Measurements from ENCODE around the gene SYT14. TPM values are rescaled to one million over a fixed set of nuclear protein-coding genes. Genes with fewer than 3 reads are reported as not detected.

Gene SYT14
- polyA plus RNA-seq, 2 of the 4 experiments (the other 2 are of a cell fraction) = 0.01 to 0.06 TPM

GRCh38 chr1:210092366-210092765, 154.3 kb downstream of the SYT14 start:
- no peak overlapping the region for H3K27ac ChIP-seq
- CTCF ChIA-PET = no interaction called here
- WGBS (ENCODE audit: missing lambda C conversion rate) = 42% methylated on average over 3 of the region's 3 CpGs
- FAIRE-seq = no peak
- H3K9me3 ChIP-seq = no peaks in the 10 kb centered on the region
- H3K4me1 ChIP-seq = no peaks in the 10 kb centered on the region
- TF ChIP-seq HEYL (CRISPR knock-in tag; IDR thresholded peaks at IDR 0.05) (no peak), ATOH8 (CRISPR knock-in tag; IDR thresholded peaks at IDR 0.05; ENCODE audit: low read depth) (no peak), CEBPB (IDR thresholded peaks at IDR 0.05) (no peak), FOSL2 (IDR thresholded peaks at IDR 0.05) (no peak), FOSL2 (CRISPR knock-in tag; IDR thresholded peaks at IDR 0.05) (no peak), HES2 (IDR thresholded peaks at IDR 0.05) (no peak), KDM1A (IDR thresholded peaks at IDR 0.05; ENCODE audit: low read depth) (no peak), HOXB13 (CRISPR knock-in tag; IDR thresholded peaks at IDR 0.05; ENCODE audit: low read depth) (no peak), NPAS2 (CRISPR knock-in tag; IDR thresholded peaks at IDR 0.05; ENCODE audit: borderline replicate concordance) (no peak), ZFP36 (IDR thresholded peaks at IDR 0.05; ENCODE audit: borderline replicate concordance, partially characterized antibody) (no peak), EHF (CRISPR knock-in tag; IDR thresholded peaks at IDR 0.05) (no peak), POLR2AphosphoS2 (conservative IDR thresholded peaks at IDR 0.05; ENCODE audit: low read length) (no peak), HOXB5 (CRISPR knock-in tag; IDR thresholded peaks at IDR 0.05) (no peak), FOSB (CRISPR knock-in tag; IDR thresholded peaks at IDR 0.05) (no peak)
- no peak for DNase-seq (ENCODE audit: low read depth in 1 of 2, low spot score in 1 of 2)
- no peak for ATAC-seq
- no peak overlapping the region for H3K4me3 ChIP-seq
- no peak overlapping the region for H3K4me2 ChIP-seq
- POLR2A ChIA-PET = no interaction called here

GRCh38 chr1:210093461-210093860, 155.4 kb downstream of the SYT14 start:
- ChIA-PET CTCF (no interaction called here), POLR2A (no interaction called here)
- no peak overlapping the region for H3K4me3 ChIP-seq
- no peak for DNase-seq (ENCODE audit: low read depth in 1 of 2, low spot score in 1 of 2)
- FAIRE-seq = no peak
- H3K27ac ChIP-seq = no peak overlapping the region
- no peaks in the 10 kb centered on the region for H3K9me3 ChIP-seq
- ATAC-seq = no peak
- 28% methylated on average over 3 of the region's 3 CpGs for WGBS (ENCODE audit: missing lambda C conversion rate)
- no peaks in the 10 kb centered on the region for H3K4me1 ChIP-seq
- no peak overlapping the region for H3K4me2 ChIP-seq
- TF ChIP-seq NFE2L2 (conservative IDR thresholded peaks at IDR 0.05; ENCODE audit: low read length) = no peak
- no peak for TF ChIP-seq EHF (CRISPR knock-in tag; IDR thresholded peaks at IDR 0.05)
- no peak for TF ChIP-seq CTCF (IDR thresholded peaks at IDR 0.05)
- no peak for TF ChIP-seq FOSL2 (IDR thresholded peaks at IDR 0.05)
- no peak for TF ChIP-seq FOSL2 (CRISPR knock-in tag; IDR thresholded peaks at IDR 0.05)
- no peak for TF ChIP-seq ELK1 (IDR thresholded peaks at IDR 0.05; ENCODE audit: low read depth, low read length)
- TF ChIP-seq NPAS2 (CRISPR knock-in tag; IDR thresholded peaks at IDR 0.05; ENCODE audit: borderline replicate concordance) = no peak
- no peak for TF ChIP-seq SREBF2 (IDR thresholded peaks at IDR 0.05)
- no peak for TF ChIP-seq MAFK (IDR thresholded peaks at IDR 0.05; ENCODE audit: partially characterized antibody)
- no peak for TF ChIP-seq HES2 (IDR thresholded peaks at IDR 0.05)
- TF ChIP-seq KDM1A (IDR thresholded peaks at IDR 0.05; ENCODE audit: low read depth) = no peak
- TF ChIP-seq TFCP2L1 (CRISPR knock-in tag; IDR thresholded peaks at IDR 0.05) = no peak
- TF ChIP-seq HEYL (CRISPR knock-in tag; IDR thresholded peaks at IDR 0.05) = no peak
- TF ChIP-seq ZNF302 (CRISPR knock-in tag; IDR thresholded peaks at IDR 0.05) = no peak
